H1 (cell line): Measurements from ENCODE around the gene RBM27. TPM values are rescaled to one million over a fixed set of nuclear protein-coding genes. Genes with fewer than 3 reads are reported as not detected.

Experiments
- CTCF ChIA-PET: fragments of 300-600 bp; sonication (Branson Sonifier 250); formaldehyde crosslinking; loops from one replicate; lab custom pipeline; 2021; ENCODE audit not compliant: partially characterized antibody; lab: Charles Lee
- POLR2A ChIA-PET: fragments of 300-600 bp; sonication (Branson Sonifier 250); formaldehyde crosslinking; loops from one replicate; lab custom pipeline; 2021; ENCODE audit warnings: inconsistent platforms; ENCODE audit not compliant: partially characterized antibody; lab: Charles Lee
- DNase-seq, 2 experiments: peaks; one replicate each; pipeline versions ENCODE4 v3.0.0 to v3.0.0-alpha.2; 2010 to 2022; ENCODE audit warnings: low spot score in 2 of 2, low read depth in 1 of 2, mixed read lengths in 1 of 2
- FAIRE-seq: peaks from 2 replicates; lab custom pipeline; 2011; peaks lifted over from hg19 to GRCh38; lab: Jason Lieb, UNC
- H2AFZ ChIP-seq: 2 replicates; pipeline ENCODE4 v1.8.1; 2012; ENCODE audit warnings: low read length, inconsistent platforms
- H2AK5ac ChIP-seq: 2 replicates; pipeline ENCODE4 v1.6.1; 2013; ENCODE audit warnings: low read depth, low read length
- H2BK120ac ChIP-seq: replicated peaks from 2 replicates; pipeline ENCODE3; 2013; ENCODE audit warnings: low read depth, low read length, inconsistent platforms
- H2BK12ac ChIP-seq: 2 replicates; pipeline ENCODE4 v1.6.1; 2013; ENCODE audit warnings: low read depth, low read length
- H2BK15ac ChIP-seq: 2 replicates; pipeline ENCODE4 v1.6.1; 2013; ENCODE audit warnings: low read length
- H2BK20ac ChIP-seq: 2 replicates; pipeline ENCODE4 v1.6.1; 2013; ENCODE audit warnings: low read length
- H2BK5ac ChIP-seq: 2 replicates; pipeline ENCODE4 v1.6.1; 2013; ENCODE audit warnings: low read depth, low read length
- H3K14ac ChIP-seq: 2 replicates; pipeline ENCODE4 v1.6.1; 2013; ENCODE audit warnings: inconsistent platforms; ENCODE audit not compliant: insufficient read length
- H3K18ac ChIP-seq: 2 replicates; pipeline ENCODE4 v1.6.1; 2013; ENCODE audit warnings: low read length; ENCODE audit errors: extremely low read depth
- H3K23ac ChIP-seq: 2 replicates; pipeline ENCODE4 v1.6.1; 2013; ENCODE audit warnings: inconsistent platforms; ENCODE audit not compliant: insufficient read length
- H3K23me2 ChIP-seq: 2 replicates; pipeline ENCODE4 v1.6.1; 2013; ENCODE audit warnings: low read depth, low read length
- H3K27ac ChIP-seq: 2 replicates; pipeline ENCODE4 v1.6.1; 2011; ENCODE audit warnings: low read depth, low read length, inconsistent platforms
- H3K27me3 ChIP-seq, 4 experiments: replicated peaks in 1 of 4; 1 replicate in 1 of 4; 2 replicates in 3 of 4; pipeline versions ENCODE4 v1.6.1 to v1.8.1; 2011 to 2013; ENCODE audit warnings: low read length in 3 of 4, mild to moderate bottlenecking in 3 of 4, inconsistent platforms in 2 of 4, mixed read lengths in 2 of 4, moderate library complexity in 1 of 4; ENCODE audit not compliant: control insufficient read depth in 3 of 4, insufficient read depth in 3 of 4; ENCODE audit errors: extremely low read depth in 1 of 4
- H3K36me3 ChIP-seq, 4 experiments: 2 replicates each; pipeline versions ENCODE4 v1.6.1 to v1.8.1; 2011 to 2013; ENCODE audit warnings: mild to moderate bottlenecking in 4 of 4, low read length in 3 of 4, moderate library complexity in 2 of 4, control low read depth in 1 of 4, inconsistent platforms in 1 of 4; ENCODE audit not compliant: insufficient read depth in 4 of 4, control insufficient read depth in 2 of 4
- H3K4ac ChIP-seq: replicated peaks from 2 replicates; pipeline ENCODE3; 2013; ENCODE audit warnings: low read length, low read depth, mixed read lengths, inconsistent platforms; ENCODE audit not compliant: insufficient read length
- H3K4me1 ChIP-seq, 4 experiments: replicated peaks in 1 of 4; 1 replicate in 1 of 4; 2 replicates in 3 of 4; pipeline versions ENCODE4 v1.6.1 to v1.8.1; 2011 to 2013; ENCODE audit warnings: low read length in 3 of 4, inconsistent platforms in 2 of 4, mixed read lengths in 1 of 4; ENCODE audit not compliant: insufficient read depth in 4 of 4, control insufficient read depth in 3 of 4
- H3K4me2 ChIP-seq, 2 experiments: 2 replicates each; pipeline versions ENCODE4 v1.6.1 to v1.8.1; 2011 to 2013; ENCODE audit warnings: low read depth in 2 of 2, low read length in 2 of 2, control low read depth in 1 of 2, inconsistent platforms in 1 of 2, mild to moderate bottlenecking in 1 of 2; ENCODE audit not compliant: insufficient read depth in 1 of 2
- H3K4me3 ChIP-seq, 4 experiments: fragments of 200-600, 300-600 bp in 1 of 4; sonication (generic), shearing (Covaris generic), sonication (Bioruptor Twin) in 1 of 4; 2 replicates each; pipeline versions ENCODE4 v1.5.1 to v1.8.1; 2011 to 2016; ENCODE audit warnings: low read length in 4 of 4, low read depth in 3 of 4, control low read depth in 2 of 4, inconsistent platforms in 2 of 4, mild to moderate bottlenecking in 2 of 4, mixed read lengths in 1 of 4, moderate library complexity in 1 of 4; ENCODE audit not compliant: insufficient read depth in 2 of 4; ENCODE audit errors: extremely low read depth in 1 of 4
- H3K56ac ChIP-seq: replicated peaks from 2 replicates; pipeline ENCODE3; 2013; ENCODE audit warnings: low read depth, mild to moderate bottlenecking, mixed read lengths, low read length, inconsistent platforms; ENCODE audit not compliant: insufficient read length
- H3K79me1 ChIP-seq: 2 replicates; pipeline ENCODE4 v1.6.1; 2013; ENCODE audit warnings: low read depth, low read length, control low read depth
- H3K79me2 ChIP-seq, 2 experiments: 2 replicates each; pipeline versions ENCODE4 v1.6.1 to v1.8.1; 2012 to 2013; ENCODE audit warnings: low read length in 2 of 2, mild to moderate bottlenecking in 2 of 2, inconsistent platforms in 1 of 2; ENCODE audit not compliant: insufficient read depth in 2 of 2, control insufficient read depth in 1 of 2
- H3K9ac ChIP-seq, 4 experiments: replicated peaks in 1 of 4; 1 replicate in 1 of 4; 2 replicates in 3 of 4; pipeline versions ENCODE4 v1.6.1 to v1.8.1; 2011 to 2013; ENCODE audit warnings: low read depth in 3 of 4, low read length in 3 of 4, control low read depth in 2 of 4, mild to moderate bottlenecking in 2 of 4, moderate library complexity in 2 of 4, inconsistent platforms in 1 of 4; ENCODE audit errors: extremely low read depth in 1 of 4
- H3K9me3 ChIP-seq, 2 experiments: 2 replicates each; pipeline versions ENCODE4 v1.6.1 to v1.8.1; 2012 to 2013; ENCODE audit warnings: mild to moderate bottlenecking in 2 of 2, moderate library complexity in 2 of 2, control low read depth in 1 of 2, inconsistent platforms in 1 of 2, low read depth in 1 of 2, low read length in 1 of 2, mixed read lengths in 1 of 2; ENCODE audit not compliant: insufficient read depth in 2 of 2
- H4K20me1 ChIP-seq, 2 experiments: replicated peaks in 1 of 2; 2 replicates each; pipeline versions ENCODE3 to v1.8.1; 2011 to 2013; ENCODE audit warnings: inconsistent platforms in 2 of 2, low read length in 2 of 2, mild to moderate bottlenecking in 1 of 2; ENCODE audit not compliant: insufficient read depth in 2 of 2, control insufficient read depth in 1 of 2
- H4K5ac ChIP-seq: 2 replicates; pipeline ENCODE4 v1.6.1; 2013; ENCODE audit warnings: low read length, low read depth, mixed read lengths, inconsistent platforms; ENCODE audit not compliant: insufficient read length
- H4K8ac ChIP-seq: 2 replicates; pipeline ENCODE4 v1.8.0; 2013; ENCODE audit warnings: mild to moderate bottlenecking, moderate library complexity, low read length, inconsistent platforms; ENCODE audit not compliant: insufficient read depth; ENCODE audit errors: extremely low read depth
- H4K91ac ChIP-seq: replicated peaks from 2 replicates; pipeline ENCODE3; 2013; ENCODE audit warnings: low read length, mixed read lengths, inconsistent platforms; ENCODE audit not compliant: insufficient read length
- BCL11A ChIP-seq, 2 experiments: IDR thresholded peaks; one replicate each; pipeline ENCODE4 v1.6.1; 2011; ENCODE audit warnings: low read depth in 2 of 2, low read length in 2 of 2, mild to moderate bottlenecking in 2 of 2
- CBX8 ChIP-seq: fragments of 300-800, 300-1000 bp; sonication (generic); IDR thresholded peaks from 2 replicates; pipeline ENCODE4 v1.7.1; 2016; ENCODE audit warnings: low read depth, low read length, borderline replicate concordance
- CREB1 ChIP-seq: IDR thresholded peaks from 2 replicates; pipeline ENCODE4 v1.6.1; 2012; ENCODE audit warnings: inconsistent platforms
- FOSL1 ChIP-seq: IDR thresholded peaks from 2 replicates; pipeline ENCODE4 v1.6.1; 2011; ENCODE audit warnings: mild to moderate bottlenecking, low read depth, low read length, moderate library complexity; ENCODE audit not compliant: insufficient read depth
- NRF1 ChIP-seq: IDR thresholded peaks from 2 replicates; pipeline ENCODE4 v1.6.1; 2011; ENCODE audit warnings: mild to moderate bottlenecking, low read depth, low read length, improper control_type of control experiment
- PHF8 ChIP-seq: fragments of 200-600 bp; sonication (generic); conservative IDR thresholded peaks from 2 replicates; pipeline ENCODE4 v1.7.1; 2012; ENCODE audit warnings: low read depth, mild to moderate bottlenecking, inconsistent platforms, low read length, moderate library complexity
- POU5F1 ChIP-seq: IDR thresholded peaks from 2 replicates; pipeline ENCODE4 v1.6.1; 2011; ENCODE audit warnings: low read depth, mild to moderate bottlenecking, low read length, moderate library complexity
- SIX5 ChIP-seq: IDR thresholded peaks from 2 replicates; pipeline ENCODE4 v1.6.1; 2011; ENCODE audit warnings: mild to moderate bottlenecking, low read depth, low read length
- SUZ12 ChIP-seq: fragments of 200-600 bp; sonication (generic); IDR thresholded peaks from 2 replicates; pipeline ENCODE4 v1.6.1; 2012; ENCODE audit warnings: mild to moderate bottlenecking, inconsistent platforms, low read length, moderate library complexity, mixed read lengths
- TAF7 ChIP-seq: optimal IDR thresholded peaks from 2 replicates; pipeline ENCODE3; 2011; ENCODE audit warnings: low read depth, mild to moderate bottlenecking, inconsistent platforms, low read length, moderate library complexity, borderline replicate concordance
- TEAD4 ChIP-seq: IDR thresholded peaks from 2 replicates; pipeline ENCODE4 v1.6.1; 2012; ENCODE audit warnings: low read depth, low read length, inconsistent platforms, mixed read lengths
- USF2 ChIP-seq: IDR thresholded peaks from 2 replicates; pipeline ENCODE4 v1.6.1; 2011; ENCODE audit warnings: low read length, improper control_type of control experiment
- YY1 ChIP-seq: IDR thresholded peaks from 2 replicates; pipeline ENCODE4 v1.6.1; 2011; ENCODE audit warnings: low read depth, mild to moderate bottlenecking, low read length
- WGBS, 2 experiments: shearing (Covaris generic) in 1 of 2; methylation state at CpG; one replicate each; pipeline versions ENCODE4 v1.1.6 to v1.1.7; 2013 to 2015; ENCODE audit warnings: low lambda C conversion rate in 2 of 2, mixed read lengths in 2 of 2, inconsistent platforms in 1 of 2, low coverage in 1 of 2, missing lambda C conversion rate in 1 of 2; ENCODE audit not compliant: insufficient replicate concordance in 2 of 2, insufficient coverage in 1 of 2, insufficient read length in 1 of 2; ENCODE audit errors: extremely low coverage in 1 of 2, missing lambda C conversion rate in 1 of 2; 5-methylcytosine and 5-hydroxymethylcytosine counted together
- polyA plus RNA-seq, 7 experiments: library from polyadenylated mRNA; depleted of rRNA in 3 of 7; stranded (reverse) in 5 of 7; unstranded in 2 of 7; fragments of >200 nt in 5 of 7; fragments of 200-250 nt in 2 of 7; gene quantifications; 1 replicate in 5 of 7; 2 replicates in 1 of 7; 4 replicates in 1 of 7; pipeline versions ENCODE4 v1.2.1 to v1.2.3, GENCODE V29; 2011 to 2013; ENCODE audit warnings: missing spikeins in 2 of 7, mixed read lengths in 2 of 7
- total RNA-seq: library from RNA; stranded (reverse); fragmentation: NEBNext Ultra II Directional; extraction: Animal tissue kit (Norgen Biotek cat#: 25700); gene quantifications from 2 replicates; pipeline ENCODE4 v1.2.1, GENCODE V29; 2021

Gene RBM27
- total and polyA plus RNA-seq, 2 of the 8 experiments (the other 6 are each of a cell fraction or from before 2014, with no cell fraction given) = 13.1 to 42.9 TPM

DNA sequence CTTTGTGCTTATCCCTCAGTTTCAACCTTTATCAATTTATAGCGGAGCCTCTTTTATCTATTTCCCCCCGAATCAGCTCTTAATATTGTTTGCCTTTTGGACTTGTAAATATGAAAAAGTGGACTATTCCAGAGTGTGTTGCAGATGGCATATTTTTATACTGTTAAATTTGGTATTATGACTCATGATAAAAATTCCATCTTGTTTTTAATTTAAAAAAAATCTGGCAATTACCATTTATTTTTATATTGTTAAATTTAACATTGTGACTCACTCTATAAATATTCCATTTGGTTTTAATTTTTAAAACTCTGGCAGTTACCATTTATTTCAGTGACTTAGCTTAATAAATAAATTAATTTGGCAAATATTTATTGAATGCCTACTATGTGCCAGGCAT, 37.5 kb downstream of the RBM27 start:
- DNase-seq (no peak), FAIRE-seq (no peak)
- no peak overlapping the region for H2AFZ ChIP-seq
- POLR2A ChIA-PET = interaction anchor here (1.3 kb wide), 1 partner anchor 11 kb away, joined by 3 read pairs; no protein-coding TSS in a partner anchor
- H3K4ac ChIP-seq = no peak overlapping the region
- peaks cover 2 to 3% of the 10 kb centered on the region in 2 experiments for H4K20me1 ChIP-seq
- CTCF ChIA-PET = interaction anchor here (1.0 kb wide), 1 partner anchor 9 kb away, joined by 4 read pairs; no protein-coding TSS in a partner anchor
- no peak overlapping the region for H4K5ac ChIP-seq
- H3K18ac ChIP-seq = no peak overlapping the region
- no peaks in the 10 kb centered on the region for H3K79me1 ChIP-seq
- no peak overlapping the region for H3K27ac ChIP-seq
- no peaks in the 10 kb centered on the region for H3K23me2 ChIP-seq
- no peak overlapping the region for H2BK120ac ChIP-seq
- no peak overlapping the region for H4K8ac ChIP-seq
- no peak overlapping the region for H2AK5ac ChIP-seq
- no peak overlapping the region for H2BK15ac ChIP-seq
- no peak overlapping the region for H2BK20ac ChIP-seq
- no peak for TF ChIP-seq BCL11A (IDR thresholded peaks at IDR 0.05; ENCODE audit: low read depth in 2 of 2, low read length in 2 of 2)
- no peak for TF ChIP-seq TEAD4
- TF ChIP-seq TAF7 = no peak
- TF ChIP-seq YY1 = no peak
- no peak for TF ChIP-seq FOSL1
- TF ChIP-seq PHF8 = no peak
- no peak for TF ChIP-seq POU5F1
- TF ChIP-seq USF2 = no peak
- TF ChIP-seq SUZ12 = no peak
- TF ChIP-seq CBX8 = no peak
- no peak for TF ChIP-seq CREB1
- no peak for TF ChIP-seq NRF1
- no peak for TF ChIP-seq SIX5
- WGBS, 2 experiments = 93% methylated on average over 2 of the region's 2 CpGs; no CpG with 5 or more reads in 1 of the 2 experiments
- H4K91ac ChIP-seq = no peak overlapping the region
- no peak overlapping the region for H3K56ac ChIP-seq
- no peak overlapping the region for H3K4me2 ChIP-seq
- H3K27me3 ChIP-seq = no peaks in the 10 kb centered on the region
- H3K36me3 ChIP-seq = peaks cover 0 to 44% (median 15%) of the 10 kb centered on the region in 4 experiments; a peak in 5 of 8 replicates
- H3K4me1 ChIP-seq = no peaks in the 10 kb centered on the region
- H2BK12ac ChIP-seq = no peak overlapping the region
- H3K9ac ChIP-seq = no peak overlapping the region
- no peak overlapping the region for H3K14ac ChIP-seq
- no peak overlapping the region for H3K4me3 ChIP-seq
- H3K23ac ChIP-seq = no peak overlapping the region
- H3K79me2 ChIP-seq = peaks cover 0 to 3% of the 10 kb centered on the region in 2 experiments; a peak in 2 of 4 replicates
- H2BK5ac ChIP-seq = no peak overlapping the region
- H3K9me3 ChIP-seq = no peaks in the 10 kb centered on the region
